Gastrocnemius medialis (tissue), 4 donors: ENCODE data around the gene CRYL1.

Source experiments
- POLR2A ChIP-seq, 2 donors: fragments of 450-650 bp; IDR thresholded peaks; one replicate each; pipeline ENCODE4 v1.6.1; 2017; ENCODE audit warnings: antibody characterized with exemption in 2 of 2, mild to moderate bottlenecking in 2 of 2, moderate library complexity in 2 of 2
- TF ChIP-seq, protein P1 (sequence below), 5 experiments: fragments of 450-650 bp in 3 of 5; fragments of 200-600 bp in 2 of 5; sonication (generic) in 2 of 5; IDR thresholded peaks in 4 of 5; conservative IDR thresholded peaks in 1 of 5; 1 replicate in 4 of 5; 2 replicates in 1 of 5; pipeline ENCODE4 v1.5.1; 2016 to 2019; ENCODE audit warnings: antibody characterized with exemption in 5 of 5, mild to moderate bottlenecking in 3 of 5, moderate library complexity in 3 of 5

DNA sequence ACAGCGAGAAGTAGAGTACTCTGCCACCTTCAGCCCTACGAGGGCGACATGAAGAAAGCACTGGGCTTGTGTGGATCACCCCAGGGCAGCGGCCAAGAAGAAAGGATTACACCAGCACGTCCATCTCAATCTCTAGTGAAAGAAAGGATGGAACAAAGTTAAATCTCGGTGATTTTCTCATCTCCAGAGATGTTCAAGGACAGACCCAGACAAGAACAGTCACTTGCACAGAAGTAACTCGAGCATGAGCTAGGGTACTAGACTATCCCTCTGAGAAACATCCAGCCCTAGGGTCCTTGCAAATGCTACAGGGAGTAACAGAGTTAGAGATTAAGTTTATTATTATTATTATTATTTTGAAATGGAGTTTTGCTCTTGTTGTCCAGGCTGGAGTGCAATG lies 106.7 kb downstream of the CRYL1 start:
- TF ChIP-seq, protein P1, sequence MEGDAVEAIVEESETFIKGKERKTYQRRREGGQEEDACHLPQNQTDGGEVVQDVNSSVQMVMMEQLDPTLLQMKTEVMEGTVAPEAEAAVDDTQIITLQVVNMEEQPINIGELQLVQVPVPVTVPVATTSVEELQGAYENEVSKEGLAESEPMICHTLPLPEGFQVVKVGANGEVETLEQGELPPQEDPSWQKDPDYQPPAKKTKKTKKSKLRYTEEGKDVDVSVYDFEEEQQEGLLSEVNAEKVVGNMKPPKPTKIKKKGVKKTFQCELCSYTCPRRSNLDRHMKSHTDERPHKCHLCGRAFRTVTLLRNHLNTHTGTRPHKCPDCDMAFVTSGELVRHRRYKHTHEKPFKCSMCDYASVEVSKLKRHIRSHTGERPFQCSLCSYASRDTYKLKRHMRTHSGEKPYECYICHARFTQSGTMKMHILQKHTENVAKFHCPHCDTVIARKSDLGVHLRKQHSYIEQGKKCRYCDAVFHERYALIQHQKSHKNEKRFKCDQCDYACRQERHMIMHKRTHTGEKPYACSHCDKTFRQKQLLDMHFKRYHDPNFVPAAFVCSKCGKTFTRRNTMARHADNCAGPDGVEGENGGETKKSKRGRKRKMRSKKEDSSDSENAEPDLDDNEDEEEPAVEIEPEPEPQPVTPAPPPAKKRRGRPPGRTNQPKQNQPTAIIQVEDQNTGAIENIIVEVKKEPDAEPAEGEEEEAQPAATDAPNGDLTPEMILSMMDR (IDR thresholded peaks at IDR 0.05 in 4 of 5, conservative IDR thresholded peaks at IDR 0.05 in 1 of 5) = no peak
- no peak for TF ChIP-seq POLR2A (IDR thresholded peaks at IDR 0.05)
